Testis (tissue), 3 donors: Measurements from ENCODE around the gene HBQ1. TPM values are rescaled to one million over a fixed set of nuclear protein-coding genes. Genes with fewer than 3 reads are reported as not detected.

Experiments used
- DNase-seq: peaks from one replicate; pipeline ENCODE4 v3.0.0-alpha.2; 2019
- H3K27ac ChIP-seq, 2 donors: fragments of 200-600 bp; sonication (generic); one replicate each; pipeline ENCODE4 v1.5.1; 2019
- H3K27me3 ChIP-seq: fragments of 200-600 bp; sonication (generic); one replicate; pipeline ENCODE4 v1.5.1; 2019
- H3K36me3 ChIP-seq: fragments of 200-600 bp; sonication (generic); one replicate; pipeline ENCODE4 v1.5.1; 2017; ENCODE audit warnings: low read depth; ENCODE audit errors: missing control alignments
- H3K4me1 ChIP-seq: fragments of 200-600 bp; sonication (generic); one replicate; pipeline ENCODE4 v1.5.1; 2019
- H3K4me3 ChIP-seq, 2 donors: fragments of 200-600 bp; sonication (generic); one replicate each; pipeline ENCODE4 v1.5.1; 2017 to 2019
- H3K9me3 ChIP-seq: fragments of 200-600 bp; sonication (generic); one replicate; pipeline ENCODE4 v1.5.1; 2017
- POLR2A ChIP-seq: fragments of 450-650 bp; IDR thresholded peaks from one replicate; pipeline ENCODE4 v1.6.1; 2017; ENCODE audit warnings: antibody characterized with exemption, mild to moderate bottlenecking, moderate library complexity
- WGBS, 2 donors: methylation state at CpG; one replicate each; pipeline ENCODE4 v1.1.5; 2018; 5-methylcytosine and 5-hydroxymethylcytosine counted together
- intact Hi-C: fragments of 100-400 bp; cut with DNase I; formaldehyde crosslinking; loops from one replicate; pipeline ENCODE4 v1.15.1; 2023; ENCODE audit warnings: low total_unique reads
- polyA plus RNA-seq: library from polyadenylated mRNA; stranded (reverse); fragments of 350-450 nt; fragmentation: Illumina TruSeq; extraction: RNeasy Lipid Tissue Mini Kit (QIAGEN cat#74804); gene quantifications from one replicate; pipeline ENCODE4 v1.2.3, GENCODE V29; 2014; ENCODE audit warnings: low read depth, low replicate concordance; ENCODE audit not compliant: insufficient read depth
- total RNA-seq, 2 donors: library from RNA; depleted of rRNA; stranded (reverse); fragments of >200 nt; gene quantifications; one replicate each; pipeline ENCODE4 v1.2.3, GENCODE V29; 2016
- TF ChIP-seq, protein P1 (sequence below), 3 experiments: fragments of 450-650 bp in 2 of 3; fragments of 200-600 bp in 1 of 3; sonication (generic) in 1 of 3; IDR thresholded peaks; one replicate each; pipeline ENCODE4 v1.5.1; 2016 to 2019; ENCODE audit warnings: antibody characterized with exemption in 3 of 3, mild to moderate bottlenecking in 2 of 3, moderate library complexity in 1 of 3

HBQ1 gene
- total and polyA plus RNA-seq, 3 donors from 2014 or later, result 1.3 to 4.3 (median 4.2) TPM

GRCh38 chr16:165539-166374, 14.5 kb upstream of the HBQ1 start, which contains the start of gene HBM:
TSS of gene HBM (plus strand) at chr16:165978. CDS start at chr16:165998, 20 bp downstream.
- Histone ChIP-seq H3K27me3 (peaks cover 4% of the 10 kb centered on the region), H3K9me3 (no peaks in the 10 kb centered on the region), H3K27ac (no peak within 1 kb of the TSS), H3K4me1 (peaks cover 15% of the 10 kb centered on the region), H3K4me3 (peak within 1 kb of the TSS in 1 of 2 donors; percentile 29), H3K36me3 (no peaks in the 10 kb centered on the region)
- TF ChIP-seq, protein P1, sequence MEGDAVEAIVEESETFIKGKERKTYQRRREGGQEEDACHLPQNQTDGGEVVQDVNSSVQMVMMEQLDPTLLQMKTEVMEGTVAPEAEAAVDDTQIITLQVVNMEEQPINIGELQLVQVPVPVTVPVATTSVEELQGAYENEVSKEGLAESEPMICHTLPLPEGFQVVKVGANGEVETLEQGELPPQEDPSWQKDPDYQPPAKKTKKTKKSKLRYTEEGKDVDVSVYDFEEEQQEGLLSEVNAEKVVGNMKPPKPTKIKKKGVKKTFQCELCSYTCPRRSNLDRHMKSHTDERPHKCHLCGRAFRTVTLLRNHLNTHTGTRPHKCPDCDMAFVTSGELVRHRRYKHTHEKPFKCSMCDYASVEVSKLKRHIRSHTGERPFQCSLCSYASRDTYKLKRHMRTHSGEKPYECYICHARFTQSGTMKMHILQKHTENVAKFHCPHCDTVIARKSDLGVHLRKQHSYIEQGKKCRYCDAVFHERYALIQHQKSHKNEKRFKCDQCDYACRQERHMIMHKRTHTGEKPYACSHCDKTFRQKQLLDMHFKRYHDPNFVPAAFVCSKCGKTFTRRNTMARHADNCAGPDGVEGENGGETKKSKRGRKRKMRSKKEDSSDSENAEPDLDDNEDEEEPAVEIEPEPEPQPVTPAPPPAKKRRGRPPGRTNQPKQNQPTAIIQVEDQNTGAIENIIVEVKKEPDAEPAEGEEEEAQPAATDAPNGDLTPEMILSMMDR (IDR thresholded peaks at IDR 0.05), result no peak
- no peak for TF ChIP-seq POLR2A
- DNase-seq, result no peak
- WGBS, 2 donors, result 0 to 2% methylated on average over 2 to 57 of the region's 75 CpGs
- intact Hi-C loops, result no loop called here

DNA sequence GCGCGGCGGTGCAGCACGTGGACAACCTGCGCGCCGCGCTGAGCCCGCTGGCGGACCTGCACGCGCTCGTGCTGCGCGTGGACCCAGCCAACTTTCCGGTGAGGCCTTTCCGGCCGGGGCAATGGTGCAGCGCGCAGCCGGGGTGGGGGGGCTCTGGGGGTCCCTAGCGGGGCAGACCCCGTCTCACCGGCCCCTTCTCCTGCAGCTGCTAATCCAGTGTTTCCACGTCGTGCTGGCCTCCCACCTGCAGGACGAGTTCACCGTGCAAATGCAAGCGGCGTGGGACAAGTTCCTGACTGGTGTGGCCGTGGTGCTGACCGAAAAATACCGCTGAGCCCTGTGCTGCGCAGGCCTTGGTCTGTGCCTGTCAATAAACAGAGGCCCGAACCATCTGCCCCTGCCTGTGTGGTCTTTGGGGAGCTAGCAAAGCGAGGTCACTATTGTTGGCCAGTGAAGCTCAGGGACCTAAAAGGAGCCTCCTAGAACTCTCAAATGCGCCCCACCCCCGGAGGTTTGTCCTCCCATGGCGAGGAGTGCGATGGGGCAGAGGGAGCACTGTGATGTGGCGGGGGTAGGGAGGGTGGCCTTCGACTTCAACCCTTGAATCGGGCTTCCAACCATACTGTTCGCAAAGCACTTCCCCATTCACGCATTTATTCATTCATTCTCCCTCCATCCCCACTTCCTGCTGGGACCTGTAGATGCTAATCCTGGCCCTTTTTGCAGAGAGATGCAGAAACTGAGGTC, 13.7 kb upstream of the HBQ1 start:
- Histone ChIP-seq H3K4me3 (no peak overlapping the region), H3K4me1 (peaks cover 15% of the 10 kb centered on the region), H3K36me3 (no peaks in the 10 kb centered on the region), H3K9me3 (no peaks in the 10 kb centered on the region), H3K27me3 (peaks cover 4% of the 10 kb centered on the region), H3K27ac (no peak overlapping the region)
- TF ChIP-seq POLR2A, result no peak
- TF ChIP-seq, protein P1 (IDR thresholded peaks at IDR 0.05), result no peak
- 4 to 6% methylated on average over 10 to 25 of the region's 45 CpGs for WGBS, 2 donors
- intact Hi-C loops, result no loop called here
- no peak for DNase-seq

DNA sequence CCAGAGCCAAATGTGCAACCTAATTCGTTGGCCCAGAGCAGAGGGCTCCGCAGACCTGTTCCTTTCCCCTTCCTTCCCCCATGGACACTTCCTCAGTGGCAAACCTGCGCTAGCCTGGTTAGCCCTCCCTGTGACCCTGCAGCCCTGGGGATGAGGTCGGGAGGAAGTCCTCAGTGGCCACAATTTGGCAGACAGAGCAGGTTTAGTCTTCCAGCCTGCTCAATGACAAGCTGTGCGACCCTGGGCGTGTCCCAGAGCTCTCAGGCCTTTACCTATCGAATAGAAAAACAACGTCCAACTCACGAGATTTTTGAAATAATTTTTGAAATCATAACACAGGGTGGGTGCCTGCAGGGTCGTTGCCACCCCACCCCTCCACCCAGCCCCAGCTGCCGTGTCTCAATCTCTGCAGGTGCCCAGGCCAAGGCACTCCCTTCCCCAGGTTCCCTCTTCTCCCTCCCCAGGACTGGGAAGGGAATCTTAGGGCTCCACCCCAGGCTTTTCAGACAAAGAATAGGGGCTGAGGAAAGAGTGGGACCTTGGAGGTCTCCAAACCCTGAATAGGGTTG, 13.1 kb upstream of the HBQ1 start:
- Histone ChIP-seq H3K27ac (no peak overlapping the region), H3K9me3 (no peaks in the 10 kb centered on the region), H3K27me3 (peaks cover 4% of the 10 kb centered on the region), H3K36me3 (no peaks in the 10 kb centered on the region), H3K4me1 (peaks cover 15% of the 10 kb centered on the region), H3K4me3 (no peak overlapping the region)
- no peak for DNase-seq
- intact Hi-C loops, result no loop called here
- TF ChIP-seq POLR2A, result no peak
- TF ChIP-seq, protein P1 (IDR thresholded peaks at IDR 0.05), result no peak
- WGBS, 2 donors, result 20 to 33% methylated on average over 7 to 11 of the region's 11 CpGs

DNA sequence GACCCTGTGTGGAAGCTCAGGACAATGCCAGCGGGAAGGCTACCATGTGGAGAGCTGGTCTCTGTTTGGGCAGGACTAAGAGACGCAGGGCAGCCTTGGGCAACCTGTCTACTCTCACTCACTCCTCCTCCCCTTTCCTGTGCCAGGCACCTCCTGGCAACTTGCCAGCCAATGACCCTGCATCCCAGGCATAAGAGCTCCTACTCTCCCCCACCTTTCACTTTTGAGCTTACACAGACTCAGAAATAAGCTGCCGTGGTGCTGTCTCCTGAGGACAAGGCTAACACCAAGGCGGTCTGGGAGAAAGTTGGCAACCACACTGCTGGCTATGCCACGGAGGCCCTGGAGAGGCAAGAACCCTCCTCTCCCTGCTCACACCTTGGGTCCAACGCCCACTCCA, 11.8 kb upstream of the HBQ1 start:
- 46 to 50% methylated on average over 5 to 6 of the region's 6 CpGs for WGBS, 2 donors

More for the DNA sequence above, 11.8 kb upstream of the HBQ1 start:
- no peak for DNase-seq
- Histone ChIP-seq H3K9me3 (no peaks in the 10 kb centered on the region), H3K27me3 (peaks cover 4% of the 10 kb centered on the region), H3K4me1 (peaks cover 15% of the 10 kb centered on the region), H3K4me3 (no peak overlapping the region), H3K36me3 (no peaks in the 10 kb centered on the region), H3K27ac (no peak overlapping the region)
- intact Hi-C loops, result no loop called here
- TF ChIP-seq, protein P1 (IDR thresholded peaks at IDR 0.05), result no peak
- no peak for TF ChIP-seq POLR2A
